ENCODE results near the gene FBXO24. TPM values are rescaled to one million over a fixed set of nuclear protein-coding genes. Genes with fewer than 3 reads are reported as not detected.

The FBXO24 gene
- total and polyA plus RNA-seq, 9 of the 15 experiments (the other 6 are each of a cell fraction or from before 2014, with no cell fraction given) = 0.17 to 0.95 (median 0.50) TPM

DNA sequence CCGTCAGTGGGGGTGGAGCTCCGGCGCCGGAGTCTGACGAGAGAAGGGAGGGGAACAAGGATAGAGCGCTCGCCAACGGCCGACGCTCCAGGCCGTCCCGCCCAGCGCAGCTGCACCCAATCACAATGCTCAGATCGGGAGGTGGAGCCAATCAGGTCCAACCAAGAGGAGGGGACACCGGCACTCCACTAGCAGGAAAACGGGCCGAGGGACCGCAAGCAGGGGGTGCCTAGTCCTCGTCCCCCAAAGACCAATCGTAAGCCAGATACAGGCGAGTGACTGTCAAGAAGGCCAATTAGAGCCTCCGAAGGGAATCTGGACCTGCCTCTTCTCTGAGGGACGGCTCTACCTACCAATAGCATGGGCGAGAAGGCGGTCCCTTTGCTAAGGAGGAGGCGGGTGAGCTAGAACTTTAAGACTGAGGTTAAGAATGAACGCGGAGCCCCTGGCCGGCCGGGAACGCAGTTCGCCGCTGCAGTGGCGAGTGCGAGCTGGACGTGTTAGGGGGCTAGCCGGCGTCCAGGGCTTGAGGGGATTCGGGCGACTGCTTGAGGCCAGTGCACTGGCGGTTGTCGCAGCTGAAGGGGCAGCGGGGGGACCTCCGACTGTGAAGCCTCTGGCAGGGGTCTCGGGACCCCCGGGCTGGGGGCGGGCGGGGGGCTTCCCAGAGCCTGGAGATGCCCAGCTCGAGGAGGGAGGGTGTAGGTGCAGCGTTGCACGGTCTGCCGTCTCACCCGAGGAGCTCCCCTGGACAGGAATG, at the start of gene FBXO24 (continued):
- TF ChIP-seq, protein P1, sequence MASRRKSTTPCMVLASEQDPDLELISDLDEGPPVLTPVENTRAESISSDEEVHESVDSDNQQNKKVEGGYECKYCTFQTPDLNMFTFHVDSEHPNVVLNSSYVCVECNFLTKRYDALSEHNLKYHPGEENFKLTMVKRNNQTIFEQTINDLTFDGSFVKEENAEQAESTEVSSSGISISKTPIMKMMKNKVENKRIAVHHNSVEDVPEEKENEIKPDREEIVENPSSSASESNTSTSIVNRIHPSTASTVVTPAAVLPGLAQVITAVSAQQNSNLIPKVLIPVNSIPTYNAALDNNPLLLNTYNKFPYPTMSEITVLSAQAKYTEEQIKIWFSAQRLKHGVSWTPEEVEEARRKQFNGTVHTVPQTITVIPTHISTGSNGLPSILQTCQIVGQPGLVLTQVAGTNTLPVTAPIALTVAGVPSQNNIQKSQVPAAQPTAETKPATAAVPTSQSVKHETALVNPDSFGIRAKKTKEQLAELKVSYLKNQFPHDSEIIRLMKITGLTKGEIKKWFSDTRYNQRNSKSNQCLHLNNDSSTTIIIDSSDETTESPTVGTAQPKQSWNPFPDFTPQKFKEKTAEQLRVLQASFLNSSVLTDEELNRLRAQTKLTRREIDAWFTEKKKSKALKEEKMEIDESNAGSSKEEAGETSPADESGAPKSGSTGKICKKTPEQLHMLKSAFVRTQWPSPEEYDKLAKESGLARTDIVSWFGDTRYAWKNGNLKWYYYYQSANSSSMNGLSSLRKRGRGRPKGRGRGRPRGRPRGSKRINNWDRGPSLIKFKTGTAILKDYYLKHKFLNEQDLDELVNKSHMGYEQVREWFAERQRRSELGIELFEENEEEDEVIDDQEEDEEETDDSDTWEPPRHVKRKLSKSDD (conservative IDR thresholded peaks at IDR 0.05; ENCODE audit: low read length) = no peak
- no peak for TF ChIP-seq CSDE1 (IDR thresholded peaks at IDR 0.05)
- no peak for TF ChIP-seq HLTF (IDR thresholded peaks at IDR 0.05)
- TF ChIP-seq ARID2 (IDR thresholded peaks at IDR 0.05) = no peak
- TF ChIP-seq, protein P2, sequence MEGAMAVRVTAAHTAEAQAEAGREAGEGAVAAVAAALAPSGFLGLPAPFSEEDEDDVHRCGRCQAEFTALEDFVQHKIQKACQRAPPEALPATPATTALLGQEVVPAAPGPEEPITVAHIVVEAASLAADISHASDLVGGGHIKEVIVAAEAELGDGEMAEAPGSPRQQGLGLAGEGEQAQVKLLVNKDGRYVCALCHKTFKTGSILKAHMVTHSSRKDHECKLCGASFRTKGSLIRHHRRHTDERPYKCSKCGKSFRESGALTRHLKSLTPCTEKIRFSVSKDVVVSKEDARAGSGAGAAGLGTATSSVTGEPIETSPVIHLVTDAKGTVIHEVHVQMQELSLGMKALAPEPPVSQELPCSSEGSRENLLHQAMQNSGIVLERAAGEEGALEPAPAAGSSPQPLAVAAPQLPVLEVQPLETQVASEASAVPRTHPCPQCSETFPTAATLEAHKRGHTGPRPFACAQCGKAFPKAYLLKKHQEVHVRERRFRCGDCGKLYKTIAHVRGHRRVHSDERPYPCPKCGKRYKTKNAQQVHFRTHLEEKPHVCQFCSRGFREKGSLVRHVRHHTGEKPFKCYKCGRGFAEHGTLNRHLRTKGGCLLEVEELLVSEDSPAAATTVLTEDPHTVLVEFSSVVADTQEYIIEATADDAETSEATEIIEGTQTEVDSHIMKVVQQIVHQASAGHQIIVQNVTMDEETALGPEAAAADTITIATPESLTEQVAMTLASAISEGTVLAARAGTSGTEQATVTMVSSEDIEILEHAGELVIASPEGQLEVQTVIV (CRISPR knock-in tag; IDR thresholded peaks at IDR 0.05; ENCODE audit: borderline replicate concordance) = no peak
- TF ChIP-seq, protein P3, sequence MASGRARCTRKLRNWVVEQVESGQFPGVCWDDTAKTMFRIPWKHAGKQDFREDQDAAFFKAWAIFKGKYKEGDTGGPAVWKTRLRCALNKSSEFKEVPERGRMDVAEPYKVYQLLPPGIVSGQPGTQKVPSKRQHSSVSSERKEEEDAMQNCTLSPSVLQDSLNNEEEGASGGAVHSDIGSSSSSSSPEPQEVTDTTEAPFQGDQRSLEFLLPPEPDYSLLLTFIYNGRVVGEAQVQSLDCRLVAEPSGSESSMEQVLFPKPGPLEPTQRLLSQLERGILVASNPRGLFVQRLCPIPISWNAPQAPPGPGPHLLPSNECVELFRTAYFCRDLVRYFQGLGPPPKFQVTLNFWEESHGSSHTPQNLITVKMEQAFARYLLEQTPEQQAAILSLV (tag; IDR thresholded peaks at IDR 0.05) = no peak
- TF ChIP-seq ARID1B (IDR thresholded peaks at IDR 0.05) = no peak
- no peak for TF ChIP-seq RBM15 (IDR thresholded peaks at IDR 0.05; ENCODE audit: insufficient read depth, low read length)
- TF ChIP-seq, protein P4, sequence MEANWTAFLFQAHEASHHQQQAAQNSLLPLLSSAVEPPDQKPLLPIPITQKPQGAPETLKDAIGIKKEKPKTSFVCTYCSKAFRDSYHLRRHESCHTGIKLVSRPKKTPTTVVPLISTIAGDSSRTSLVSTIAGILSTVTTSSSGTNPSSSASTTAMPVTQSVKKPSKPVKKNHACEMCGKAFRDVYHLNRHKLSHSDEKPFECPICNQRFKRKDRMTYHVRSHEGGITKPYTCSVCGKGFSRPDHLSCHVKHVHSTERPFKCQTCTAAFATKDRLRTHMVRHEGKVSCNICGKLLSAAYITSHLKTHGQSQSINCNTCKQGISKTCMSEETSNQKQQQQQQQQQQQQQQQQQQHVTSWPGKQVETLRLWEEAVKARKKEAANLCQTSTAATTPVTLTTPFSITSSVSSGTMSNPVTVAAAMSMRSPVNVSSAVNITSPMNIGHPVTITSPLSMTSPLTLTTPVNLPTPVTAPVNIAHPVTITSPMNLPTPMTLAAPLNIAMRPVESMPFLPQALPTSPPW (CRISPR knock-in tag; IDR thresholded peaks at IDR 0.05) = peak; percentile 95
- TF ChIP-seq RBM17 (IDR thresholded peaks at IDR 0.05; ENCODE audit: borderline replicate concordance, low read depth, low read length) = no peak
- no peak for TF ChIP-seq ZNF79 (CRISPR knock-in tag; IDR thresholded peaks at IDR 0.05; ENCODE audit: low read depth)
- TF ChIP-seq, protein P5, sequence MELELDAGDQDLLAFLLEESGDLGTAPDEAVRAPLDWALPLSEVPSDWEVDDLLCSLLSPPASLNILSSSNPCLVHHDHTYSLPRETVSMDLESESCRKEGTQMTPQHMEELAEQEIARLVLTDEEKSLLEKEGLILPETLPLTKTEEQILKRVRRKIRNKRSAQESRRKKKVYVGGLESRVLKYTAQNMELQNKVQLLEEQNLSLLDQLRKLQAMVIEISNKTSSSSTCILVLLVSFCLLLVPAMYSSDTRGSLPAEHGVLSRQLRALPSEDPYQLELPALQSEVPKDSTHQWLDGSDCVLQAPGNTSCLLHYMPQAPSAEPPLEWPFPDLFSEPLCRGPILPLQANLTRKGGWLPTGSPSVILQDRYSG (tag; conservative IDR thresholded peaks at IDR 0.05; ENCODE audit: low read depth) = no peak
- no peak for TF ChIP-seq SPI1 (IDR thresholded peaks at IDR 0.05; ENCODE audit: borderline replicate concordance, low read depth, low read length)
- TF ChIP-seq, protein P6, sequence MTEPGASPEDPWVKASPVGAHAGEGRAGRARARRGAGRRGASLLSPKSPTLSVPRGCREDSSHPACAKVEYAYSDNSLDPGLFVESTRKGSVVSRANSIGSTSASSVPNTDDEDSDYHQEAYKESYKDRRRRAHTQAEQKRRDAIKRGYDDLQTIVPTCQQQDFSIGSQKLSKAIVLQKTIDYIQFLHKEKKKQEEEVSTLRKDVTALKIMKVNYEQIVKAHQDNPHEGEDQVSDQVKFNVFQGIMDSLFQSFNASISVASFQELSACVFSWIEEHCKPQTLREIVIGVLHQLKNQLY (CRISPR knock-in tag; conservative IDR thresholded peaks at IDR 0.05) = no peak
- no peak for TF ChIP-seq ZNF717 (CRISPR knock-in tag; IDR thresholded peaks at IDR 0.05)
- no peak for TF ChIP-seq ZNF445 (CRISPR knock-in tag; IDR thresholded peaks at IDR 0.05; ENCODE audit: low read depth)
- TF ChIP-seq PML (IDR thresholded peaks at IDR 0.05; ENCODE audit: low read length) = no peak
- TF ChIP-seq ZNF507 (tag; conservative IDR thresholded peaks at IDR 0.05) = no peak
- TF ChIP-seq ILF3 (IDR thresholded peaks at IDR 0.05; ENCODE audit: borderline replicate concordance) = no peak
